H1 (cell line): Measurements from ENCODE around the gene ERC1. TPM values are rescaled to one million over a fixed set of nuclear protein-coding genes. Genes with fewer than 3 reads are reported as not detected.

Source experiments
- CTCF ChIA-PET: fragments of 300-600 bp; sonication (Branson Sonifier 250); formaldehyde crosslinking; loops from one replicate; lab custom pipeline; 2021; ENCODE audit not compliant: partially characterized antibody; lab: Charles Lee
- POLR2A ChIA-PET: fragments of 300-600 bp; sonication (Branson Sonifier 250); formaldehyde crosslinking; loops from one replicate; lab custom pipeline; 2021; ENCODE audit warnings: inconsistent platforms; ENCODE audit not compliant: partially characterized antibody; lab: Charles Lee
- DNase-seq, 2 experiments: peaks; one replicate each; pipeline versions ENCODE4 v3.0.0 to v3.0.0-alpha.2; 2010 to 2022; ENCODE audit warnings: low spot score in 2 of 2, low read depth in 1 of 2, mixed read lengths in 1 of 2
- FAIRE-seq: peaks from 2 replicates; lab custom pipeline; 2011; peaks lifted over from hg19 to GRCh38; lab: Jason Lieb, UNC
- H2AFZ ChIP-seq: 2 replicates; pipeline ENCODE4 v1.8.1; 2012; ENCODE audit warnings: low read length, inconsistent platforms
- H2AK5ac ChIP-seq: 2 replicates; pipeline ENCODE4 v1.6.1; 2013; ENCODE audit warnings: low read depth, low read length
- H2BK120ac ChIP-seq: replicated peaks from 2 replicates; pipeline ENCODE3; 2013; ENCODE audit warnings: low read depth, low read length, inconsistent platforms
- H2BK12ac ChIP-seq: 2 replicates; pipeline ENCODE4 v1.6.1; 2013; ENCODE audit warnings: low read depth, low read length
- H2BK15ac ChIP-seq: 2 replicates; pipeline ENCODE4 v1.6.1; 2013; ENCODE audit warnings: low read length
- H2BK20ac ChIP-seq: 2 replicates; pipeline ENCODE4 v1.6.1; 2013; ENCODE audit warnings: low read length
- H2BK5ac ChIP-seq: 2 replicates; pipeline ENCODE4 v1.6.1; 2013; ENCODE audit warnings: low read depth, low read length
- H3K14ac ChIP-seq: 2 replicates; pipeline ENCODE4 v1.6.1; 2013; ENCODE audit warnings: inconsistent platforms; ENCODE audit not compliant: insufficient read length
- H3K18ac ChIP-seq: 2 replicates; pipeline ENCODE4 v1.6.1; 2013; ENCODE audit warnings: low read length; ENCODE audit errors: extremely low read depth
- H3K23ac ChIP-seq: 2 replicates; pipeline ENCODE4 v1.6.1; 2013; ENCODE audit warnings: inconsistent platforms; ENCODE audit not compliant: insufficient read length
- H3K23me2 ChIP-seq: 2 replicates; pipeline ENCODE4 v1.6.1; 2013; ENCODE audit warnings: low read depth, low read length
- H3K27ac ChIP-seq: 2 replicates; pipeline ENCODE4 v1.6.1; 2011; ENCODE audit warnings: low read depth, low read length, inconsistent platforms
- H3K27me3 ChIP-seq, 4 experiments: replicated peaks in 1 of 4; 1 replicate in 1 of 4; 2 replicates in 3 of 4; pipeline versions ENCODE4 v1.6.1 to v1.8.1; 2011 to 2013; ENCODE audit warnings: low read length in 3 of 4, mild to moderate bottlenecking in 3 of 4, inconsistent platforms in 2 of 4, mixed read lengths in 2 of 4, moderate library complexity in 1 of 4; ENCODE audit not compliant: control insufficient read depth in 3 of 4, insufficient read depth in 3 of 4; ENCODE audit errors: extremely low read depth in 1 of 4
- H3K36me3 ChIP-seq, 4 experiments: 2 replicates each; pipeline versions ENCODE4 v1.6.1 to v1.8.1; 2011 to 2013; ENCODE audit warnings: mild to moderate bottlenecking in 4 of 4, low read length in 3 of 4, moderate library complexity in 2 of 4, control low read depth in 1 of 4, inconsistent platforms in 1 of 4; ENCODE audit not compliant: insufficient read depth in 4 of 4, control insufficient read depth in 2 of 4
- H3K4ac ChIP-seq: replicated peaks from 2 replicates; pipeline ENCODE3; 2013; ENCODE audit warnings: low read length, low read depth, mixed read lengths, inconsistent platforms; ENCODE audit not compliant: insufficient read length
- H3K4me1 ChIP-seq, 4 experiments: replicated peaks in 1 of 4; 1 replicate in 1 of 4; 2 replicates in 3 of 4; pipeline versions ENCODE4 v1.6.1 to v1.8.1; 2011 to 2013; ENCODE audit warnings: low read length in 3 of 4, inconsistent platforms in 2 of 4, mixed read lengths in 1 of 4; ENCODE audit not compliant: insufficient read depth in 4 of 4, control insufficient read depth in 3 of 4
- H3K4me2 ChIP-seq, 2 experiments: 2 replicates each; pipeline versions ENCODE4 v1.6.1 to v1.8.1; 2011 to 2013; ENCODE audit warnings: low read depth in 2 of 2, low read length in 2 of 2, control low read depth in 1 of 2, inconsistent platforms in 1 of 2, mild to moderate bottlenecking in 1 of 2; ENCODE audit not compliant: insufficient read depth in 1 of 2
- H3K4me3 ChIP-seq, 4 experiments: fragments of 200-600, 300-600 bp in 1 of 4; sonication (generic), shearing (Covaris generic), sonication (Bioruptor Twin) in 1 of 4; 2 replicates each; pipeline versions ENCODE4 v1.5.1 to v1.8.1; 2011 to 2016; ENCODE audit warnings: low read length in 4 of 4, low read depth in 3 of 4, control low read depth in 2 of 4, inconsistent platforms in 2 of 4, mild to moderate bottlenecking in 2 of 4, mixed read lengths in 1 of 4, moderate library complexity in 1 of 4; ENCODE audit not compliant: insufficient read depth in 2 of 4; ENCODE audit errors: extremely low read depth in 1 of 4
- H3K56ac ChIP-seq: replicated peaks from 2 replicates; pipeline ENCODE3; 2013; ENCODE audit warnings: low read depth, mild to moderate bottlenecking, mixed read lengths, low read length, inconsistent platforms; ENCODE audit not compliant: insufficient read length
- H3K79me1 ChIP-seq: 2 replicates; pipeline ENCODE4 v1.6.1; 2013; ENCODE audit warnings: low read depth, low read length, control low read depth
- H3K79me2 ChIP-seq, 2 experiments: 2 replicates each; pipeline versions ENCODE4 v1.6.1 to v1.8.1; 2012 to 2013; ENCODE audit warnings: low read length in 2 of 2, mild to moderate bottlenecking in 2 of 2, inconsistent platforms in 1 of 2; ENCODE audit not compliant: insufficient read depth in 2 of 2, control insufficient read depth in 1 of 2
- H3K9ac ChIP-seq, 4 experiments: replicated peaks in 1 of 4; 1 replicate in 1 of 4; 2 replicates in 3 of 4; pipeline versions ENCODE4 v1.6.1 to v1.8.1; 2011 to 2013; ENCODE audit warnings: low read depth in 3 of 4, low read length in 3 of 4, control low read depth in 2 of 4, mild to moderate bottlenecking in 2 of 4, moderate library complexity in 2 of 4, inconsistent platforms in 1 of 4; ENCODE audit errors: extremely low read depth in 1 of 4
- H3K9me3 ChIP-seq, 2 experiments: 2 replicates each; pipeline versions ENCODE4 v1.6.1 to v1.8.1; 2012 to 2013; ENCODE audit warnings: mild to moderate bottlenecking in 2 of 2, moderate library complexity in 2 of 2, control low read depth in 1 of 2, inconsistent platforms in 1 of 2, low read depth in 1 of 2, low read length in 1 of 2, mixed read lengths in 1 of 2; ENCODE audit not compliant: insufficient read depth in 2 of 2
- H4K20me1 ChIP-seq, 2 experiments: replicated peaks in 1 of 2; 2 replicates each; pipeline versions ENCODE3 to v1.8.1; 2011 to 2013; ENCODE audit warnings: inconsistent platforms in 2 of 2, low read length in 2 of 2, mild to moderate bottlenecking in 1 of 2; ENCODE audit not compliant: insufficient read depth in 2 of 2, control insufficient read depth in 1 of 2
- H4K5ac ChIP-seq: 2 replicates; pipeline ENCODE4 v1.6.1; 2013; ENCODE audit warnings: low read length, low read depth, mixed read lengths, inconsistent platforms; ENCODE audit not compliant: insufficient read length
- H4K8ac ChIP-seq: 2 replicates; pipeline ENCODE4 v1.8.0; 2013; ENCODE audit warnings: mild to moderate bottlenecking, moderate library complexity, low read length, inconsistent platforms; ENCODE audit not compliant: insufficient read depth; ENCODE audit errors: extremely low read depth
- H4K91ac ChIP-seq: replicated peaks from 2 replicates; pipeline ENCODE3; 2013; ENCODE audit warnings: low read length, mixed read lengths, inconsistent platforms; ENCODE audit not compliant: insufficient read length
- CREB1 ChIP-seq: IDR thresholded peaks from 2 replicates; pipeline ENCODE4 v1.6.1; 2012; ENCODE audit warnings: inconsistent platforms
- HDAC6 ChIP-seq: IDR thresholded peaks from one replicate; pipeline ENCODE4 v1.7.1; 2012; ENCODE audit warnings: low read depth, mild to moderate bottlenecking, inconsistent platforms, low read length, moderate library complexity
- JUN ChIP-seq: IDR thresholded peaks from 2 replicates; pipeline ENCODE4 v1.6.1; 2011; ENCODE audit warnings: low read depth, mild to moderate bottlenecking, improper control_type of control experiment, low read length
- SP4 ChIP-seq: IDR thresholded peaks from 2 replicates; pipeline ENCODE4 v1.6.1; 2012; ENCODE audit warnings: low read length, inconsistent platforms
- TBP ChIP-seq: IDR thresholded peaks from 2 replicates; pipeline ENCODE4 v1.6.1; 2011; ENCODE audit warnings: low read depth, low read length, improper control_type of control experiment
- TCF12 ChIP-seq: IDR thresholded peaks from 2 replicates; pipeline ENCODE4 v1.6.1; 2011; ENCODE audit warnings: low read depth, mild to moderate bottlenecking, low read length
- WGBS, 2 experiments: shearing (Covaris generic) in 1 of 2; methylation state at CpG; one replicate each; pipeline versions ENCODE4 v1.1.6 to v1.1.7; 2013 to 2015; ENCODE audit warnings: low lambda C conversion rate in 2 of 2, mixed read lengths in 2 of 2, inconsistent platforms in 1 of 2, low coverage in 1 of 2, missing lambda C conversion rate in 1 of 2; ENCODE audit not compliant: insufficient replicate concordance in 2 of 2, insufficient coverage in 1 of 2, insufficient read length in 1 of 2; ENCODE audit errors: extremely low coverage in 1 of 2, missing lambda C conversion rate in 1 of 2; 5-methylcytosine and 5-hydroxymethylcytosine counted together
- polyA plus RNA-seq, 7 experiments: library from polyadenylated mRNA; depleted of rRNA in 3 of 7; stranded (reverse) in 5 of 7; unstranded in 2 of 7; fragments of >200 nt in 5 of 7; fragments of 200-250 nt in 2 of 7; gene quantifications; 1 replicate in 5 of 7; 2 replicates in 1 of 7; 4 replicates in 1 of 7; pipeline versions ENCODE4 v1.2.1 to v1.2.3, GENCODE V29; 2011 to 2013; ENCODE audit warnings: missing spikeins in 2 of 7, mixed read lengths in 2 of 7
- total RNA-seq: library from RNA; stranded (reverse); fragmentation: NEBNext Ultra II Directional; extraction: Animal tissue kit (Norgen Biotek cat#: 25700); gene quantifications from 2 replicates; pipeline ENCODE4 v1.2.1, GENCODE V29; 2021
- TF ChIP-seq, protein P1 (sequence below): IDR thresholded peaks from 2 replicates; pipeline ENCODE4 v1.6.1; 2011; ENCODE audit warnings: low read length, improper control_type of control experiment

The ERC1 gene
- total and polyA plus RNA-seq, 2 of the 8 experiments (the other 6 are each of a cell fraction or from before 2014, with no cell fraction given) = 7.8 to 45.7 TPM

DNA sequence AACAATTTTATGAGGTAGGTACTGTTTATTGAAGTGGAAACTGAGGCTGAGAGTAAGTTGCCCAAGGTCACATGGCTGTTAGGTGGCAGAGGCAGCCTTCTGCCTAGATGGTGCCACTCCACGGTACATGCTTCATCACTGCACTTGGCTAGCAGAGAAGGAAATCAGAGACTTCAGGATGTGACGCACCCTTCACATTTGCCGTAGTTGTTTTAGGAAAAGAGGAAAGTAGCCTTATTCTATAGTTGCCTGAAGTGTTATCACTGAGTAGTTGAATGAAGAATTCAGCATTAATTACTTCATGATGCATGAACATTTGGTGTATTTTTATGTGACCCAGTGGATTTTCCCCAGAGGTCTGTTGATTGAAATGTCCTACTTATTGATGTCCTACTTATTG, 55.7 kb downstream of the ERC1 start:
- H3K27ac ChIP-seq = no peak overlapping the region
- no peak overlapping the region for H4K91ac ChIP-seq
- no peaks in the 10 kb centered on the region for H3K23me2 ChIP-seq
- H3K14ac ChIP-seq = no peak overlapping the region
- H2AFZ ChIP-seq = no peak overlapping the region
- POLR2A ChIA-PET = no interaction called here
- H3K27me3 ChIP-seq = no peaks in the 10 kb centered on the region
- H2BK12ac ChIP-seq = no peak overlapping the region
- H3K9ac ChIP-seq = no peak overlapping the region
- no peak overlapping the region for H3K4me2 ChIP-seq
- no peak overlapping the region for H2BK5ac ChIP-seq
- H2BK120ac ChIP-seq = no peak overlapping the region
- TF ChIP-seq TCF12 (no peak), JUN (no peak), SP4 (no peak), CREB1 (no peak), TBP (no peak), HDAC6 (no peak)
- TF ChIP-seq, protein P1, sequence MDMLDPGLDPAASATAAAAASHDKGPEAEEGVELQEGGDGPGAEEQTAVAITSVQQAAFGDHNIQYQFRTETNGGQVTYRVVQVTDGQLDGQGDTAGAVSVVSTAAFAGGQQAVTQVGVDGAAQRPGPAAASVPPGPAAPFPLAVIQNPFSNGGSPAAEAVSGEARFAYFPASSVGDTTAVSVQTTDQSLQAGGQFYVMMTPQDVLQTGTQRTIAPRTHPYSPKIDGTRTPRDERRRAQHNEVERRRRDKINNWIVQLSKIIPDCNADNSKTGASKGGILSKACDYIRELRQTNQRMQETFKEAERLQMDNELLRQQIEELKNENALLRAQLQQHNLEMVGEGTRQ = no peak
- FAIRE-seq (no peak), DNase-seq (no peak)
- no peak overlapping the region for H3K4ac ChIP-seq
- CTCF ChIA-PET = no interaction called here
- WGBS, 2 experiments = 92% methylated on average over 3 of the region's 3 CpGs; no CpG with 5 or more reads in 1 of the 2 experiments
- no peak overlapping the region for H3K4me3 ChIP-seq
- H2BK20ac ChIP-seq = no peak overlapping the region
- H3K36me3 ChIP-seq = no peaks in the 10 kb centered on the region
- H4K20me1 ChIP-seq = peaks cover 0 to 3% of the 10 kb centered on the region in 2 experiments
- no peak overlapping the region for H3K18ac ChIP-seq
- peaks cover 3% of the 10 kb centered on the region; the same call in 1 of the 2 replicates for H3K79me1 ChIP-seq
- no peak overlapping the region for H3K23ac ChIP-seq
- peak overlapping the region; percentile 43; the same call in 1 of the 2 replicates for H2AK5ac ChIP-seq
- H2BK15ac ChIP-seq = no peak overlapping the region
- no peak overlapping the region for H3K56ac ChIP-seq
- no peak overlapping the region for H4K5ac ChIP-seq
- peaks cover 0 to 39% of the 10 kb centered on the region in 2 experiments; a peak in 2 of 4 replicates for H3K79me2 ChIP-seq
- no peak overlapping the region for H4K8ac ChIP-seq
- H3K9me3 ChIP-seq = no peaks in the 10 kb centered on the region
- H3K4me1 ChIP-seq = peaks cover 0 to 6% (median 4%) of the 10 kb centered on the region in 4 experiments; a peak in 4 of 7 replicates
